Mucosa of rectum (tissue), 2 donors: ENCODE results near the gene TINAG.

Experiments
- H3K27ac ChIP-seq, 2 donors: one replicate each; pipeline ENCODE4 v1.7.0; 2013; ENCODE audit warnings: inconsistent platforms in 2 of 2, low read depth in 2 of 2, low read length in 2 of 2
- H3K27me3 ChIP-seq, 2 donors: one replicate each; pipeline ENCODE4 v1.7.0; 2013; ENCODE audit warnings: low read length in 2 of 2; ENCODE audit not compliant: control insufficient read depth in 2 of 2, insufficient read depth in 2 of 2
- H3K36me3 ChIP-seq, 2 donors: one replicate each; pipeline ENCODE4 v1.7.0; 2013; ENCODE audit warnings: low read length in 2 of 2; ENCODE audit not compliant: control insufficient read depth in 2 of 2, insufficient read depth in 2 of 2
- H3K4me1 ChIP-seq, 2 donors: one replicate each; pipeline ENCODE4 v1.7.0; 2013; ENCODE audit warnings: low read length in 2 of 2, mild to moderate bottlenecking in 1 of 2; ENCODE audit not compliant: control insufficient read depth in 2 of 2, insufficient read depth in 2 of 2
- H3K4me3 ChIP-seq, 2 donors: one replicate each; pipeline ENCODE4 v1.7.0; 2013; ENCODE audit warnings: low read length in 2 of 2
- H3K9ac ChIP-seq, 2 donors: one replicate each; pipeline ENCODE4 v1.7.0; 2013; ENCODE audit warnings: low read length in 2 of 2, low read depth in 1 of 2, mild to moderate bottlenecking in 1 of 2
- H3K9me3 ChIP-seq, 2 donors: one replicate each; pipeline ENCODE4 v1.7.0; 2013; ENCODE audit warnings: low read length in 2 of 2; ENCODE audit not compliant: control insufficient read depth in 2 of 2
- donor health status: healthy.
- donor health status: Normal muscosa, but diverticular disease.

The TINAG gene

DNA sequence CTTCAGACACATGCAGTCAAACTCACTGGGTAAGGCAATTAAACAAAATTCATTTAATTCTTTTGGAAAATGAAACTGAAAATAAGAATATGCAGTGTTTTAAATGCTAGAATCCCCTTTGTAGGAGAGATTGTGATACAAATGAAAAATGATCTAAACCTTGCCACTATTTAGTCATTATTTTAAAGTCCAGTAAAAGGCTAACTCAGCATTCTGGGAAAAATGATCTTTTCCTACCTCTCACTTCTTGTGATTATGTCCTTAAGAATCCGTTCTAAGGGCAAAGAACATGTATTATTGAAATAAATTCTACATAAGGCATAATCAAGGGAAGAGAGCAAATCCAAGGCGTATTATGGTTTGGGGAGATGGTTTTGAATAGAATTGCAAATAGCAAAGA, 46.4 kb downstream of the TINAG start:
- H3K27ac ChIP-seq = no peak overlapping the region

DNA sequence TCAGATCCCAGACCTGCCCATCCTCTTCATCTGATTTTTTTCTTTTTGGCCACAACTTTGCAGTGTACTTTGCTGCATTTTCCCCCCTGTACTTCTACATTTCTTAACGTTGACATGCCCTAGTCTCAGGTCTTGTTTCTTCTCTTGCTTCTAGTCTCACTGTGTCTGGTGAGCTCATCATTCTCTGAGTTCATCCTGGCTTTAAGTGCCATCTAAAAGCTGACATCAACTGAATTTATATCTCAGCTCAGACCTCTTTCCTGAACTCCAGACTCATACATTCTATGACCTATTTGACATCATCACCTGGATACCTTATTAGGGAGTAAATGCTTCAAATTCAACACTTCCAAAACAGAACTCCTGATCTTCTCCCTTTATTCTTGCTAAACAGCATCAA, 48.9 kb downstream of the TINAG start:
- Histone ChIP-seq H3K9me3 (no peaks in the 10 kb centered on the region), H3K4me1 (no peaks in the 10 kb centered on the region), H3K27ac (no peak overlapping the region), H3K36me3 (peaks cover 0 to 2% of the 10 kb centered on the region in 2 donors), H3K9ac (no peak overlapping the region), H3K4me3 (no peak overlapping the region), H3K27me3 (no peaks in the 10 kb centered on the region)

More for the DNA sequence above, 46.4 kb downstream of the TINAG start:
- H3K36me3 ChIP-seq = no peaks in the 10 kb centered on the region
- no peaks in the 10 kb centered on the region for H3K27me3 ChIP-seq
- no peaks in the 10 kb centered on the region for H3K4me1 ChIP-seq
- H3K9ac ChIP-seq = no peak overlapping the region
- no peaks in the 10 kb centered on the region for H3K9me3 ChIP-seq
- no peak overlapping the region for H3K4me3 ChIP-seq

DNA sequence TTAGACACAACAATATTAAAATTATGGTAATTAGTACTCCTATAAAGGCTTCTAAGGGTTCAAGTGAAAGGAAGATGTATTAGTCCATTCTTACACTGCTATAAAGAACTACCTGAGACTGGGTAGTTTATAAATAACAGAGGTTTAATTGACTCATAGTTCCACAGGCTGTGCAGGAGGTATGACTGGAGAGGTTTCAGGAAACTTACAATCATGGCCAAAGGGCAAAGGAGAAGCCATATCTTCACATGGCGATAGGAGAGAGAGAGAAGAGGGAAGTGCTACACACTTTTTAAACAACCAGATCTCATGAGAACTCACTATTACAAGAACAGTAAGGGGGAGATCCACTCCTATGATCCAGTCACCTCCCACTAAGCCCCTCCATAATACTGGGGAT, 52.9 kb downstream of the TINAG start:
- H3K36me3 ChIP-seq = peaks cover 0 to 2% of the 10 kb centered on the region in 2 donors
- no peaks in the 10 kb centered on the region for H3K4me1 ChIP-seq
- no peak overlapping the region for H3K4me3 ChIP-seq
- no peaks in the 10 kb centered on the region for H3K9me3 ChIP-seq
- no peak overlapping the region for H3K9ac ChIP-seq
- H3K27ac ChIP-seq = no peak overlapping the region
- no peaks in the 10 kb centered on the region for H3K27me3 ChIP-seq

DNA sequence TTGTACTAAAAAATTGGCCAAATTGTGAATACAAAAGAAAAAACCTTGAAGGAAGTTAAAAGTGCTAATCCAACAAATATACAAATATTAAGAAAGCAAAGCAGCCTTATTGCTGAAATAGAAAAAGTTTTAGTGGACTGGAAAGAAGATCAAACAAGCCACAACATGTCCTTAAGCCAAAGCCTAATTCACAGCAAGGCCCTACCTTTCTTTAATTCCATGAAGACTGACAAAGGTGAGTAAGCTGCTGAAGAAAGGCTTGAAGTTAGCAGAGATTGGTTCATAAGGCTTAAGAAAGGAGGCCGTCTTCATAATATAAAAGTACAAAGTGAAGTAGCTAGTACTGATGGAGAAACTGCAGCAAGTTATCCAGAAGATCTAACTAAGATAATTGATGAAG, 53.5 kb downstream of the TINAG start:
- Histone ChIP-seq H3K36me3 (peaks cover 0 to 2% of the 10 kb centered on the region in 2 donors), H3K27me3 (no peaks in the 10 kb centered on the region), H3K9me3 (no peaks in the 10 kb centered on the region), H3K27ac (no peak overlapping the region), H3K4me3 (no peak overlapping the region), H3K9ac (no peak overlapping the region), H3K4me1 (no peaks in the 10 kb centered on the region)

DNA sequence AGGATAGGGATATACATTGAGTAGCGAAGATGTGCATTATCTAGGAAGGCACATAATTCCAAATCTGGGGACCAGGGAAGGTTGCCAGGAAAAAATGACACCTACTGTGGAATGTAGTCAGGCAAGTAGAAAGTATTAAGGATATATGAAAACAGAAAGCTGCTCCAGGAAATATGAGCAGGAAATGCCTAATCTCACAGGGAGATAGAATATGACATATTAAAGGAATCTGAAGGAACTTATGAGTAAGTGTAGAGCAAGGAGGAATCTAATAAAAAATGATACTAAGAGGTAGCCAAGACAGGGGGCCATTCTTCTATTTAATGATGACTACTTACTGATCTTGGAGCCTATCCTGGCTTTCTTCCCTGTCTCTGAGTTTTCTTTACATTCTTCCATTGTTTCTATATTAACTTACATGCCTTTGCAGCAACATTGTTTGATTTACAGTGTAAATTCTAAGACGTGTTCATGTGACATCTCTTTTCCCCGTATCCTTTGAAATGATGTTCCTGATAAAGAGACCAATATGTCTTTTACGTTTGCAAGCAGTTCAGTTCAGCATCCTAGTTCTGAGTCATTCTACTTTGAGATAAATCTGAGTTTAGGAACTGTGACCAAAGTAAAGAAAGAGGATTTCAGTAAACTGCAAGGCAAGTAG, 58.6 kb downstream of the TINAG start:
- Histone ChIP-seq H3K27ac (no peak overlapping the region), H3K36me3 (peaks cover 0 to 2% of the 10 kb centered on the region in 2 donors), H3K9me3 (no peaks in the 10 kb centered on the region)

DNA sequence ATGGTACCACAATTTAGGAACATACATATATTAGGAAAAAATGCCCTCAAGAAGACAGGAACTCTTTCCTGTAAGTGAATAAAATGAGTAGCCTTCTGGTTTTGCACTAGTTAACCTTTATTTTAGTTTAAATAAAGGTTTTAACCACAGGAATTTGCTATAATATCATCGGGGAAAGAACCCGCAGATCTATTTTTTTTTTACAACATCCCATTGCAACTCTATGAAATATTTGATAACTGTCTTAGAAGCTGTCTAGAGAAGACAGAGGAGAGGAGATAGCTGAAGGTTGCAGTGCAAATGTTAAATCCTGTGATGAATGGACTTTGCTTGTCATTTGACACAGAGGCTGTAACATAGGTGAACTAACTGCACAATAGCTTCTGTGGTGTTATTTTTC, 69.5 kb downstream of the TINAG start:
- no peak overlapping the region for H3K27ac ChIP-seq
- no peaks in the 10 kb centered on the region for H3K4me1 ChIP-seq
- H3K9me3 ChIP-seq = no peaks in the 10 kb centered on the region
- no peaks in the 10 kb centered on the region for H3K36me3 ChIP-seq
- no peak overlapping the region for H3K9ac ChIP-seq
- H3K27me3 ChIP-seq = no peaks in the 10 kb centered on the region
- H3K4me3 ChIP-seq = no peak overlapping the region

More for the DNA sequence above, 58.6 kb downstream of the TINAG start:
- Histone ChIP-seq H3K4me1 (no peaks in the 10 kb centered on the region), H3K9ac (no peak overlapping the region), H3K27me3 (no peaks in the 10 kb centered on the region), H3K4me3 (no peak overlapping the region)

DNA sequence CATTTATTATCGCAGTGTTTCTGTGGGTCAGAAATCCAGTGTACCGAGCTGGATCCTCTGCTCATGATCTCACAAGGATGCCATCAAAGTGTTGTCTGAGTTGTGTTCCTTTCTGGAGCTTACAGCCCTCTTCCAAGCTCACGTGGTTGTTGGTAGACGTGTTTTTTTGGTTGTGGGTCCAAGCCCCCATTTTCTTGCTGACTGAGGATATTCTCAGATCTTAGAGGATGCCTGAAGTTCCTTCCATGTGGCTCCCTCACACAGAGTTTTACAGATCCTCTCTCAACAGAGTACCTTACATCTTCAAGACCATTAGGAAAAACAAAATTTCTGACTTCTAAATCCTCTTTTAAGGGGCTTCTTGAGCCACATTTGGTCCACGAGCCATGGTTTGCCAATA, 78.1 kb downstream of the TINAG start:
- no peaks in the 10 kb centered on the region for H3K4me1 ChIP-seq

DNA sequence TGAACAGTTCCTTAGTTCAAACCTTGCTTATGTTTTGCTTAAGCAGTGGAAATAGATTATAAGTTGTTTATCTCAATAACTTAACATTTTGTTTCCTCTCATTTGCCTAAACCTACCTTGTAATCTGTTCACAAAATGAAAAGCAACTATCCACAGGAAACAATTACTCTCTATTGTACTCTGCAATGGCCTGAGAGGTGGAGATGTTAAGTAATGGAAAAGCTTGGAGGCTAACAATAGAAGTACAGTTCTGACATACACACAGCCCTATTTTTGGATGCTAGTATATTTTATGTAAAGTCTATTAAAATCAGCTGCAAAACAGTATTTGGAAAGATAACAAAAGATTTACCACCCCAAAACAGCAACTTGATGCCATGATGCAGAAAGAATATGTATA, 82.1 kb downstream of the TINAG start:
- Histone ChIP-seq H3K27ac (no peak overlapping the region), H3K27me3 (no peaks in the 10 kb centered on the region), H3K36me3 (peaks cover 0 to 6% of the 10 kb centered on the region in 2 donors), H3K9ac (no peak overlapping the region), H3K4me3 (no peak overlapping the region), H3K9me3 (no peaks in the 10 kb centered on the region), H3K4me1 (no peaks in the 10 kb centered on the region)

More for the DNA sequence above, 78.1 kb downstream of the TINAG start:
- Histone ChIP-seq H3K9ac (no peak overlapping the region), H3K27me3 (no peaks in the 10 kb centered on the region), H3K36me3 (peaks cover 0 to 6% of the 10 kb centered on the region in 2 donors), H3K4me3 (no peak overlapping the region), H3K27ac (no peak overlapping the region), H3K9me3 (no peaks in the 10 kb centered on the region)

DNA sequence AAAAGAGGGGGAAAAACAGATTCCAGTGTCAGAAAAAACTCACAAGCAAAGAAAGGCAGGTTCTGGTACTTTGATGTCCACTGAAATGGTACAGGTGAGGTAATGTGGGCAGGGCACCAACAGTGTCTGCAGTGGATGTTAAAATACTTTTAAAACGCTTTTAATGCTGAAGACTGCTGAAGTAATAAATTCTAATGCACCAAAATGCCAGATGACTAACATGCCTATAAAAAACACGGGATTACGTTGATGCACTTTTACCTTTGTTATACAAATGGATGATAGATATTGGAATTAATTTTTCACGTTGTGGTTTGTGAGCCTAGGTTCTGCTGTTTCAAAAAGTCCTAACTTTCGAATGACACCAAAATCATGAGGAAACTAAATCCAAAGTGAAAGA, 83.3 kb downstream of the TINAG start:
- Histone ChIP-seq H3K4me1 (no peaks in the 10 kb centered on the region), H3K27me3 (no peaks in the 10 kb centered on the region)

DNA sequence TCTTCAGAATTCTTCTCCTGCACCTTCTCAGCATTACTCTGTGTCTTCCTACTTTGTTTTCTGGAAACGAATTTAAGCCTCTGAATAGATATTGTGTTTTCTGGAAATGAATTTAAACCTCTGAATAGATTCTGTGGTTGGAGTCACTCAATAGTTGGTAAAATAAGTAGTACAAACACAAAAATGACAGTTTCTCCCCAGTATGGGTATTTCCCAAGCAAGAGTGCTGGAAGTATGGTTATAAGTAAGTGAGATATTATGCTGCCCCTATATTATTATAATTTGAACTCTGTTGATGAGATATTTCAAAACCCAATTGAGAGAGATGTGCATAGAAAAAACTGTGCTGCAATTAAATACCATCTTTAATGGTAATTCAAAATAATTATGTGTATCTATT, 94.9 kb downstream of the TINAG start:
- Histone ChIP-seq H3K27ac (no peak overlapping the region), H3K9me3 (no peaks in the 10 kb centered on the region), H3K4me1 (no peaks in the 10 kb centered on the region), H3K36me3 (no peaks in the 10 kb centered on the region), H3K4me3 (no peak overlapping the region), H3K9ac (no peak overlapping the region), H3K27me3 (no peaks in the 10 kb centered on the region)

More for the DNA sequence above, 83.3 kb downstream of the TINAG start:
- H3K4me3 ChIP-seq = no peak overlapping the region
- no peak overlapping the region for H3K9ac ChIP-seq
- H3K27ac ChIP-seq = no peak overlapping the region
- H3K36me3 ChIP-seq = peaks cover 0 to 6% of the 10 kb centered on the region in 2 donors
- no peaks in the 10 kb centered on the region for H3K9me3 ChIP-seq
